ENCODE data around the gene OR52L1. TPM values are rescaled to one million over a fixed set of nuclear protein-coding genes. Genes with fewer than 3 reads are reported as not detected.

Gene OR52L1
- not detected for total RNA-seq

- Histone ChIP-seq H3K4me3 (no peak within 1 kb of the TSS), H3K36me3 (no peaks in the 10 kb centered on the region), H3K27ac (no peak within 1 kb of the TSS), H3K4me1 (no peaks in the 10 kb centered on the region), H3K9me3 (no peaks in the 10 kb centered on the region), H3K27me3 (no peaks in the 10 kb centered on the region)
- intact Hi-C loops (cut with DNase I), result no loop called here
- DNase-seq, result no peak
- 22 to 45% methylated on average over 1 of the region's 1 CpG for WGBS, 2 donors
- TF ChIP-seq CTCF (IDR thresholded peaks at IDR 0.05) (no peak), POLR2A (IDR thresholded peaks at IDR 0.05) (no peak)
These were observed at the start of gene OR52L1 for GRCh38 chr11:5986885-5987284. OR52L1 (minus strand) TSS chr11:5986985; CDS start chr11:5986930, 55 bp downstream.

GRCh38 chr11:6030708-6031405 is 44.1 kb upstream of the OR52L1 start, which contains the start of gene OR56A1:
OR56A1 (minus strand) TSS chr11:6030758; CDS start chr11:6027692, 3,066 bp downstream.
- intact Hi-C loops (cut with DNase I), result no loop called here
- 75 to 76% methylated on average over 1 of the region's 1 CpG for WGBS, 2 donors
- TF ChIP-seq CTCF (IDR thresholded peaks at IDR 0.05) (no peak), POLR2A (IDR thresholded peaks at IDR 0.05) (no peak)

GRCh38 chr11:6027501-6027900 is 40.7 kb upstream of the OR52L1 start:
- Histone ChIP-seq H3K9me3 (no peaks in the 10 kb centered on the region), H3K27me3 (no peaks in the 10 kb centered on the region), H3K4me3 (no peak overlapping the region), H3K36me3 (no peaks in the 10 kb centered on the region), H3K27ac (no peak overlapping the region), H3K4me1 (no peaks in the 10 kb centered on the region)
- TF ChIP-seq CTCF (IDR thresholded peaks at IDR 0.05) (no peak), POLR2A (IDR thresholded peaks at IDR 0.05) (no peak)
- DNase-seq, result no peak
- 64 to 71% methylated on average over 1 of the region's 1 CpG for WGBS, 2 donors
- intact Hi-C loops (cut with DNase I), result loop anchor here (10.0 kb wide), 1 partner anchor 337 kb away; no protein-coding TSS in a partner anchor

More at GRCh38 chr11:6030708-6031405, 44.1 kb upstream of the OR52L1 start, which contains the start of gene OR56A1:
- no peaks in the 10 kb centered on the region for H3K4me1 ChIP-seq
- H3K4me3 ChIP-seq, result no peak within 1 kb of the TSS
- no peaks in the 10 kb centered on the region for H3K27me3 ChIP-seq
- H3K36me3 ChIP-seq, result no peaks in the 10 kb centered on the region
- no peak within 1 kb of the TSS for H3K27ac ChIP-seq
- DNase-seq, result no peak
- H3K9me3 ChIP-seq, result no peaks in the 10 kb centered on the region

- intact Hi-C loops (cut with DNase I), result loop anchor here (10.0 kb wide), 1 partner anchor 340 kb away; no protein-coding TSS in a partner anchor
- Histone ChIP-seq H3K9me3 (no peaks in the 10 kb centered on the region), H3K4me3 (no peak overlapping the region), H3K27ac (no peak overlapping the region), H3K4me1 (no peaks in the 10 kb centered on the region), H3K27me3 (no peaks in the 10 kb centered on the region), H3K36me3 (no peaks in the 10 kb centered on the region)
- no peak for DNase-seq
- TF ChIP-seq POLR2A (IDR thresholded peaks at IDR 0.05) (no peak), CTCF (IDR thresholded peaks at IDR 0.05) (no peak)
- 60 to 88% methylated on average over 2 of the region's 2 CpGs for WGBS, 2 donors
These were observed 38.3 kb upstream of the OR52L1 start for GRCh38 chr11:6025056-6025455.

- Histone ChIP-seq H3K9me3 (no peaks in the 10 kb centered on the region), H3K4me3 (no peak overlapping the region), H3K27me3 (no peaks in the 10 kb centered on the region), H3K27ac (no peak overlapping the region), H3K4me1 (no peaks in the 10 kb centered on the region), H3K36me3 (no peaks in the 10 kb centered on the region)
- DNase-seq, result no peak
- no peak for TF ChIP-seq POLR2A (IDR thresholded peaks at IDR 0.05)
- TF ChIP-seq CTCF (IDR thresholded peaks at IDR 0.05), result peak in 5 of 6 experiments; percentile 30 to 50 (median 32)
- intact Hi-C loops (cut with DNase I), result loop anchor here (10.0 kb wide), 1 partner anchor 342 kb away; no protein-coding TSS in a partner anchor
- 0% methylated on average over 4 of the region's 4 CpGs for WGBS, 2 donors
These were observed 36.2 kb upstream of the OR52L1 start for GRCh38 chr11:6022956-6023355.
